ENCODE results near the gene GPR137B.
A peak's percentile ranks its signal among the peaks of the same experiment; 100 is the strongest.
"Not testable (repeated sequence)": the region's sequence is repeated elsewhere in the genome, so short reads cannot be mapped to it uniquely, and the experiment has no call there.

The GPR137B gene, protein sequence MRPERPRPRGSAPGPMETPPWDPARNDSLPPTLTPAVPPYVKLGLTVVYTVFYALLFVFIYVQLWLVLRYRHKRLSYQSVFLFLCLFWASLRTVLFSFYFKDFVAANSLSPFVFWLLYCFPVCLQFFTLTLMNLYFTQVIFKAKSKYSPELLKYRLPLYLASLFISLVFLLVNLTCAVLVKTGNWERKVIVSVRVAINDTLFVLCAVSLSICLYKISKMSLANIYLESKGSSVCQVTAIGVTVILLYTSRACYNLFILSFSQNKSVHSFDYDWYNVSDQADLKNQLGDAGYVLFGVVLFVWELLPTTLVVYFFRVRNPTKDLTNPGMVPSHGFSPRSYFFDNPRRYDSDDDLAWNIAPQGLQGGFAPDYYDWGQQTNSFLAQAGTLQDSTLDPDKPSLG

DNA sequence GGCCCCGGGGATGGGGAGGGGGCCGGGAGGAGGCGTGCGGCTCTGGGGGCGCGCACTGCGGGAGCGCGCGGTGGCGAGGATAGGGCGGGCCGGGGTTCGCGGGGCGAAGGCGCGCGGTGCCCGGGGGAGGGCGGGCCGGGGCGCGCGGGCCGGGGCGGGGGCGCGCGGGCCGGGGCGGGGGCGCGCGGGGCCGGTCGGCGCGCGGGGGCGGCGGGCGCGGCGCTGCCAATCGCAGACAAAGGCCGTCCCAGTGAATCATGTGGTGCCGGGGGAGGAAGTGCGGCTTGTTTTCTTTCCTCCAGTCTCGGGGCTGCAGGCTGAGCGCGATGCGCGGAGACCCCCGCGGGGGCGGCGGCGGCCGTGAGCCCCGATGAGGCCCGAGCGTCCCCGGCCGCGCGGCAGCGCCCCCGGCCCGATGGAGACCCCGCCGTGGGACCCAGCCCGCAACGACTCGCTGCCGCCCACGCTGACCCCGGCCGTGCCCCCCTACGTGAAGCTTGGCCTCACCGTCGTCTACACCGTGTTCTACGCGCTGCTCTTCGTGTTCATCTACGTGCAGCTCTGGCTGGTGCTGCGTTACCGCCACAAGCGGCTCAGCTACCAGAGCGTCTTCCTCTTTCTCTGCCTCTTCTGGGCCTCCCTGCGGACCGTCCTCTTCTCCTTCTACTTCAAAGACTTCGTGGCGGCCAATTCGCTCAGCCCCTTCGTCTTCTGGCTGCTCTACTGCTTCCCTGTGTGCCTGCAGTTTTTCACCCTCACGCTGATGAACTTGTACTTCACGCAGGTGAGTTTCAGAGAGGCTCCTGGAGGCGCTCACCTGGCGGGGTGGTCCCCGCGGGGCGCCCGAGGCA lies at the start of gene GPR137B:
Gene GPR137B (plus strand): TSS at position 287 of the 851 bp plus-strand sequence. CDS start 84 bp downstream, at position 371.
- in situ Hi-C loops (cut with HindIII; ENCODE audit: low sequenced_read_pairs) = no loop called here
- peak; percentile 39 for DNase-seq (ENCODE audit: low read depth, low spot score)
- peak within 1 kb of the TSS; percentile 70 for H3K4me3 ChIP-seq (ENCODE audit: low read depth, low read length)
- TF ChIP-seq, protein P1, sequence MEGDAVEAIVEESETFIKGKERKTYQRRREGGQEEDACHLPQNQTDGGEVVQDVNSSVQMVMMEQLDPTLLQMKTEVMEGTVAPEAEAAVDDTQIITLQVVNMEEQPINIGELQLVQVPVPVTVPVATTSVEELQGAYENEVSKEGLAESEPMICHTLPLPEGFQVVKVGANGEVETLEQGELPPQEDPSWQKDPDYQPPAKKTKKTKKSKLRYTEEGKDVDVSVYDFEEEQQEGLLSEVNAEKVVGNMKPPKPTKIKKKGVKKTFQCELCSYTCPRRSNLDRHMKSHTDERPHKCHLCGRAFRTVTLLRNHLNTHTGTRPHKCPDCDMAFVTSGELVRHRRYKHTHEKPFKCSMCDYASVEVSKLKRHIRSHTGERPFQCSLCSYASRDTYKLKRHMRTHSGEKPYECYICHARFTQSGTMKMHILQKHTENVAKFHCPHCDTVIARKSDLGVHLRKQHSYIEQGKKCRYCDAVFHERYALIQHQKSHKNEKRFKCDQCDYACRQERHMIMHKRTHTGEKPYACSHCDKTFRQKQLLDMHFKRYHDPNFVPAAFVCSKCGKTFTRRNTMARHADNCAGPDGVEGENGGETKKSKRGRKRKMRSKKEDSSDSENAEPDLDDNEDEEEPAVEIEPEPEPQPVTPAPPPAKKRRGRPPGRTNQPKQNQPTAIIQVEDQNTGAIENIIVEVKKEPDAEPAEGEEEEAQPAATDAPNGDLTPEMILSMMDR (IDR thresholded peaks at IDR 0.05; ENCODE audit: low read depth, low read length) = no peak

DNA sequence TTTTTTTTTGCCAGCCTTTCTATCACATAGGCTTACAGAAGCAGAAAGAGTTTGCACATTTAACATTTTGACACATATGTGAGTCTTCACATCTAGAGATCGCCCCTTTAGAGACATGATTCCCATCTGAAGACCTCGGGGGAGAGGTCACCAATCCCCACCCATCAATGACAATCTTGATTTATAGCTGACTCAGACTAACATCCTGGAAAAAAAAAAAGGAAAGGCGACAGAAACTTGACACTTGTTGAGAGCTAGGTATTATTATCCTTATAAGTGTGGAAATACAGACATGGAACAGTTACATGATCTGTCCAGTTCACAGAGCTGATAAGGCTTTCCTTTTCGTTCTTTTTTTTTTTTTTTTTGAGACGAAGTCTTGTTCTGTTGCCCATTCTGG lies 49.4 kb upstream of the GPR137B start:
- in situ Hi-C loops (cut with HindIII; ENCODE audit: low sequenced_read_pairs) = no loop called here
- TF ChIP-seq, protein P1 (IDR thresholded peaks at IDR 0.05; ENCODE audit: low read depth, low read length) = no peak
- no peak overlapping the region for H3K4me3 ChIP-seq (ENCODE audit: low read depth, low read length)
- no peak for DNase-seq (ENCODE audit: low read depth, low spot score)

DNA sequence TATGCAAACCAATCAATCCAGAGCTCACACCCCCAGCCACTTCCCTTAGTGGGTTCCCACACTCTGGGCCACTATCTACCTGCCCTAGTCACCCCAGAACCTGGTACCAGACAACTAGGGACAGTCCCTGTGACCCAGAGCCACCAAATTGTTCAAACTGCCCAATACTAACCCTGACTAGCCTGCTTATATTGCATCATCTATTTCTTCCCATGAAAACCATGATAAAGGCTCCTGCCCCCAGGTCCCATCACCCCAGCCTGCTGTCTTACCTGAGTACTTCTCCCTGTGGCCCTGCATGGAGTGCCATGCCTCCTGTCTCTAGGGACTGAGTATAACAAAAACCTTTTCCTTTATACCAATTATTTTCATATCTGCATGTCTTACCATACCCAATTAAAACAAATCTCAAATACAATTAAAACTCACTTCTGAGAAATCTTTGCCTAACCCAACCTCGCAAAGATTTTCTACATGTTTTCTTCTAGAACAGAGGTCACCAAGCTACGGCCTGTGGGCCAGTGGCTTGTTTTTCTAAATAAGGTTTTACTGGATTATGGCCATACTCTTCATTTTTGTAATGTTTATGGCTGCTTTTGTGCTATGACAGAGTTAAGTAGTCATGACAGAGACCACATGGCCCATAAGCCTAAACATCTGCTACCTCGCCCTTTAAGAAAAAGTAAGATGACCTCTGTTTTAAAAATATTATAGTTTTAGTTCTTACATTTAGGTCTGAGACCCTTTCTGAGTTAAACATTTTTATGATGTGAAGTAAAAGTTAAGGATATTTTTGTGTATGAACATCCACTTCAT lies 46.4 kb upstream of the GPR137B start:
- in situ Hi-C loops (cut with HindIII; ENCODE audit: low sequenced_read_pairs) = no loop called here
- H3K4me3 ChIP-seq (ENCODE audit: low read depth, low read length) = no peak overlapping the region
- DNase-seq (ENCODE audit: low read depth, low spot score) = no peak
- TF ChIP-seq, protein P1 (IDR thresholded peaks at IDR 0.05; ENCODE audit: low read depth, low read length) = no peak

DNA sequence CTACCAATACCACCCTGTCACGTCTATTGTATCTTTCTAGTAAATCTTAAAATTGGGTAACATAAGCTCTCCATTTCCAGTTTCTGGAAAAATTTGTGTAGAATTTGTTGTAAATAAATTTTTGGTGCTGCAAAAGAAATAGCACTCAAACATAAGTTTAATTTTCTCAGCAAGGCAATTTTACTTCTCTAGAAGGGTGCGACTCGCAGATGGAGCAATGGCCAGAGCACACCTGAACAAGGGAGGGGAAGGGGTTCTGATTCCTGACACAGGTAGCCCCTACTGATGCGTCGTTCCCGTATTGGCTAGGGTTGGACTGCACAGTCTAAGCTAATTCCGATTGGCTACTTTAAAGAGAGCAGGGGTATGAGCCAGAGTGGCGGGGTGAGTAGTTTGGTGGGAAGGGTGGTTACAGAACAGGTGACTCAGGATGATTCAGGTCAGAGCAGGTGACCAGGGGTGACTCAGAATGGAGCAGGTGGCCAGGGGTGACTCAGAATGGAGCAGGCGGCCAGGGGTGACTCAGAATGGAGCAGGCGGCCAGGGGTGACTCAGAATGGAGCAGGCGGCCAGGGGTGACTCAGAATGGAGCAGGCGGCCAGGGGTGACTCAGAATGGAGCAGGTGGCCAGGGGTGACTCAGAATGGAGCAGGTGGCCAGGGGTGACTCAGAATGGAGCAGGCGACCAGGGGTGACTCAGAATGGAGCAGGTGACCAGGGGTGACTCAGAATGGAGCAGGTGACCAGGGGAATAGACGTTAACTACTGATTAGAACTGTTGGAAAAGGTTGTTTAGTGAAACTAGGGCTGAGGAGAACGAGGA lies 45.5 kb upstream of the GPR137B start:
- in situ Hi-C loops (cut with HindIII; ENCODE audit: low sequenced_read_pairs); H3K4me3 ChIP-seq (ENCODE audit: low read depth, low read length): not testable (repeated sequence)
- peak; percentile 77 for DNase-seq (ENCODE audit: low read depth, low spot score)

DNA sequence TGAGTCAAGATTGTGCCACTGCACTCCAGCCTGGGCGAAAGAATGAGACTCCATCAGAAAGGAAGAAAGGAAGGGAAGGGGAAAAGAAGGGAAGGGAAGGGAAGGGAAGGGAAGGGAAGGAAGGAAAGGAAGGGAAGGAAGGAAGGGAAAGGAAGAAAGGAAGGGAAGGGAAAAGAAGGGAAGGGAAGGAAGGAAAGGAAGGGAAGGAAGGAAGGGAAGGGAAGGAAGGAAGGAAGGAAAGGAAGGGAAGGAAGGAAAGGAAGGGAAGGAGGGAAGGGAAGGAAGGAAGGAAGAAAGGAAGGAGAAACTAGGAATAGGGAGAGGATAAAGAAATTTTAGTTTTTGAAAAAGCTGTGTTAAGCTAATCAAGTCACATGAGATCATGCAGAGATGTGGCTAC lies 44.1 kb upstream of the GPR137B start:
- DNase-seq (ENCODE audit: low read depth, low spot score) = no peak
- TF ChIP-seq, protein P1 (IDR thresholded peaks at IDR 0.05; ENCODE audit: low read depth, low read length) = no peak
- in situ Hi-C loops (cut with HindIII; ENCODE audit: low sequenced_read_pairs) = no loop called here
- no peak overlapping the region for H3K4me3 ChIP-seq (ENCODE audit: low read depth, low read length)

DNA sequence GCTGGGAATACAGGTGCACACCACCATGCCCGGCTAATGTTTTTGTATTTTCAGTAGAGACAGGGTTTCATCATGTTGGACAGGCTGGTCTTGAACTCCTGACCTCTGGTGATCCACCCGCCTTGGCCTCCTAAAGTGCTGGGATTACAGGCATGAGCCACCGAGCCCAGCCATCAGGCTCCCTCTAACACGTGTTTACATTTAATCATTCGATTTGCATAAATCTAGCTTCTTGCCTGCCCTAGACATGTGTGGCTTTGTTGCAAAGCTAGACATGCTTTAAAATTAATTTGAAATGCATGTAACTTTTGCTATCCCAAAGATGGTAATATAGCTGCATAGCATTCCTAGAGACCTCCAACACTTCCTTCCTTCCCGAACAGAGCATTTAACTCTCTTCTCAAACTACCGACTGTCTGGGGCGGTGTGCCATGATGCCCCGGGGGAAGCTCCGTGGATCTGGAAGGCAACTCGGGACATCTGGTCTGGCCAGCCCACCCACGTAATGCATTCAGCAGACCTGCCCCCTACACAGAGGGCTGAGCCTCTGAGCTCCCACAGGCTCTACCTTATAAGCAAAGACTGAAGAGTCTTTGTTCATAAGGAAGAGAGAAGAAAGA lies 42.9 kb upstream of the GPR137B start:
- DNase-seq (ENCODE audit: low read depth, low spot score) = no peak
- no peak overlapping the region for H3K4me3 ChIP-seq (ENCODE audit: low read depth, low read length)
- in situ Hi-C loops (cut with HindIII; ENCODE audit: low sequenced_read_pairs) = no loop called here
- TF ChIP-seq, protein P1 (IDR thresholded peaks at IDR 0.05; ENCODE audit: low read depth, low read length) = no peak
